SK-N-MC (cell line): Measurements from ENCODE around the gene STK4.

ENCODE experiments used
- DNase-seq: peaks from one replicate; pipeline ENCODE4 v3.0.0-alpha.2; 2011; ENCODE audit warnings: low read depth, low spot score
- H3K27ac ChIP-seq: fragments of 200-600 bp; sonication (generic); 2 replicates; pipeline ENCODE4 v1.5.1; 2016; ENCODE audit warnings: mixed run types
- H3K36me3 ChIP-seq: fragments of 200-600 bp; sonication (generic); 2 replicates; pipeline ENCODE4 v1.6.1; 2017; ENCODE audit warnings: antibody characterized with exemption, low read length, mixed read lengths; ENCODE audit not compliant: insufficient read depth
- H3K4me3 ChIP-seq: fragments of 200-600 bp; sonication (generic); 2 replicates; pipeline ENCODE4 v1.5.1; 2016
- H3K9ac ChIP-seq: fragments of 200-600 bp; sonication (generic); 2 replicates; pipeline ENCODE4 v1.8.0; 2017; ENCODE audit warnings: mixed run types, mixed read lengths; ENCODE audit not compliant: insufficient read length
- H3K9me3 ChIP-seq: fragments of 200-600 bp; sonication (generic); 2 replicates; pipeline ENCODE4 v1.6.1; 2017; ENCODE audit warnings: low read depth, mild to moderate bottlenecking, antibody characterized with exemption, low read length, moderate library complexity, mixed read lengths
- EZH2 ChIP-seq: fragments of 200-600 bp; sonication (generic); IDR thresholded peaks from one replicate; pipeline ENCODE4 v1.6.1; 2017; ENCODE audit warnings: antibody characterized with exemption
- FOXP2 ChIP-seq: optimal IDR thresholded peaks from 2 replicates; pipeline ENCODE3; 2011; ENCODE audit warnings: mild to moderate bottlenecking, moderate library complexity; ENCODE audit not compliant: insufficient read depth; ENCODE audit errors: extremely low read length, control extremely low read depth
- POLR2AphosphoS5 ChIP-seq: IDR thresholded peaks from 2 replicates; pipeline ENCODE4 v1.6.1; 2012; ENCODE audit warnings: mild to moderate bottlenecking, low read depth, low read length, borderline replicate concordance

The STK4 gene

GRCh38 chr20:44966030-44966961 lies at the start of gene STK4:
Gene STK4, plus strand, starts transcription at chr20:44966512. Its CDS starts 57 bp downstream, at chr20:44966569.
- no peaks in the 10 kb centered on the region for H3K9me3 ChIP-seq
- peak within 1 kb of the TSS; percentile 81 for H3K9ac ChIP-seq
- peak within 1 kb of the TSS; percentile 82 for H3K4me3 ChIP-seq
- H3K36me3 ChIP-seq, result no peaks in the 10 kb centered on the region
- H3K27ac ChIP-seq, result no peak within 1 kb of the TSS
- peak; percentile 90 for TF ChIP-seq POLR2AphosphoS5
- no peak for TF ChIP-seq EZH2
- peak; percentile 42 for TF ChIP-seq FOXP2
- DNase-seq, result no peak

GRCh38 chr20:44916586-44916985 lies 49.7 kb upstream of the STK4 start:
- no peak for DNase-seq
- Histone ChIP-seq H3K9me3 (no peaks in the 10 kb centered on the region), H3K27ac (no peak overlapping the region), H3K9ac (no peak overlapping the region), H3K36me3 (peaks cover 10% of the 10 kb centered on the region; the same call in 1 of the 2 replicates), H3K4me3 (no peak overlapping the region)
- TF ChIP-seq POLR2AphosphoS5, result no peak
- TF ChIP-seq FOXP2, result no peak
- no peak for TF ChIP-seq EZH2

- H3K36me3 ChIP-seq, result peaks cover 10% of the 10 kb centered on the region; the same call in 1 of the 2 replicates
Measured at GRCh38 chr20:44917399-44917798, 48.9 kb upstream of the STK4 start.

GRCh38 chr20:44918342-44918741 lies 48.0 kb upstream of the STK4 start:
- H3K36me3 ChIP-seq, result peaks cover 5% of the 10 kb centered on the region; the same call in 1 of the 2 replicates
- H3K27ac ChIP-seq, result no peak overlapping the region
- H3K9ac ChIP-seq, result no peak overlapping the region
- H3K9me3 ChIP-seq, result no peaks in the 10 kb centered on the region
- DNase-seq, result no peak
- H3K4me3 ChIP-seq, result no peak overlapping the region
- no peak for TF ChIP-seq FOXP2

More at GRCh38 chr20:44917399-44917798, 48.9 kb upstream of the STK4 start:
- Histone ChIP-seq H3K27ac (no peak overlapping the region), H3K9me3 (no peaks in the 10 kb centered on the region), H3K4me3 (no peak overlapping the region), H3K9ac (no peak overlapping the region)
- TF ChIP-seq FOXP2 (no peak), EZH2 (no peak), POLR2AphosphoS5 (no peak)
- DNase-seq, result no peak

- Histone ChIP-seq H3K36me3 (peaks cover 5% of the 10 kb centered on the region; the same call in 1 of the 2 replicates), H3K27ac (no peak overlapping the region), H3K9ac (no peak overlapping the region), H3K4me3 (no peak overlapping the region), H3K9me3 (no peaks in the 10 kb centered on the region)
- TF ChIP-seq EZH2 (no peak), POLR2AphosphoS5 (no peak), FOXP2 (no peak)
- DNase-seq, result no peak
Measured at GRCh38 chr20:44918761-44919160, 47.6 kb upstream of the STK4 start.

GRCh38 chr20:44921447-44921846 lies 44.9 kb upstream of the STK4 start:
- no peak overlapping the region for H3K9ac ChIP-seq
- TF ChIP-seq EZH2 (no peak), FOXP2 (no peak), POLR2AphosphoS5 (no peak)
- H3K9me3 ChIP-seq, result no peaks in the 10 kb centered on the region
- no peak for DNase-seq
- peaks cover 5% of the 10 kb centered on the region; the same call in 1 of the 2 replicates for H3K36me3 ChIP-seq
- no peak overlapping the region for H3K4me3 ChIP-seq
- no peak overlapping the region for H3K27ac ChIP-seq

GRCh38 chr20:44924541-44924940 lies 41.8 kb upstream of the STK4 start:
- TF ChIP-seq POLR2AphosphoS5 (no peak), FOXP2 (no peak), EZH2 (no peak)
- DNase-seq, result no peak
- no peak overlapping the region for H3K27ac ChIP-seq
- H3K36me3 ChIP-seq, result no peaks in the 10 kb centered on the region; the same call in 1 of the 2 replicates
- H3K9ac ChIP-seq, result no peak overlapping the region
- no peaks in the 10 kb centered on the region for H3K9me3 ChIP-seq
- H3K4me3 ChIP-seq, result no peak overlapping the region

GRCh38 chr20:44928595-44928994 lies 37.7 kb upstream of the STK4 start:
- Histone ChIP-seq H3K36me3 (peaks cover 4% of the 10 kb centered on the region; the same call in 1 of the 2 replicates), H3K9ac (no peak overlapping the region), H3K27ac (no peak overlapping the region), H3K9me3 (no peaks in the 10 kb centered on the region), H3K4me3 (no peak overlapping the region)
- no peak for DNase-seq
- no peak for TF ChIP-seq POLR2AphosphoS5
- no peak for TF ChIP-seq EZH2
- no peak for TF ChIP-seq FOXP2
